GM12892 (cell line): ENCODE measurements around the gene TENT5A.

ENCODE experiments used
- POLR2A ChIP-seq: IDR thresholded peaks from 2 replicates; pipeline ENCODE4 v1.6.1; 2011; ENCODE audit warnings: low read depth, low read length, control low read depth
- POLR2AphosphoS5 ChIP-seq: IDR thresholded peaks from 2 replicates; pipeline ENCODE4 v1.6.1; 2011; ENCODE audit warnings: low read depth, low read length, control low read depth

DNA sequence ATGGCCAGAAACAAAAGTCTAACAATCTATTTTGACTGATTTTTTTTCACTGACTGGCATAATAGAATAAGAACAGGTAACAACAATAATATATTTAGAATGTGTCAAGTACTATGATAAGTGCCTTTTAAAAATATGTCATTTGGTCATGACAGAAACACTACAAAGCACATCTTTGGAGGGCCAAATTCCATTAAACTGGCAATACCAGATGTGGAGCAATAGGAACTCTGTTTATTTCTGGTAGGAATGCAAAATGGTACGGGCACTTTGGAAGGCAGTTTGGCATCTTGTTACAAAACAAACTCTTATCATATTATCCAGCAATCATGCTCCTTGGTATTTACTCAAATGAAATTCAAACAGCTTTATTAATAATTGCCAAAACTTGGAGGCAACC lies 39.3 kb downstream of the TENT5A start:
- TF ChIP-seq POLR2AphosphoS5 (no peak), POLR2A (no peak)
